Measurements from ENCODE around the gene CARS1. TPM values are rescaled to one million over a fixed set of nuclear protein-coding genes. Genes with fewer than 3 reads are reported as not detected.

The CARS1 gene
- total and polyA plus RNA-seq, 2 of the 8 experiments (the other 6 are each of a cell fraction or from before 2014, with no cell fraction given), result 44.1 to 100 TPM

- 2% methylated on average over 33 of the region's 79 CpGs; no CpG with 5 or more reads in 1 of the 2 experiments for WGBS, 2 experiments (ENCODE audit: extremely low coverage in 1 of 2, insufficient coverage in 1 of 2, insufficient read length in 1 of 2, insufficient replicate concordance in 2 of 2, low coverage in 1 of 2, low lambda C conversion rate in 2 of 2, missing lambda C conversion rate in 1 of 2)
- H3K23me2 ChIP-seq (ENCODE audit: low read depth, low read length), result peaks cover 11% of the 10 kb centered on the region
- H3K79me2 ChIP-seq (ENCODE audit: control insufficient read depth in 1 of 2, insufficient read depth in 2 of 2, low read length in 2 of 2), result peaks cover 46 to 50% of the 10 kb centered on the region in 2 experiments
- no peak overlapping the region for H3K23ac ChIP-seq (ENCODE audit: insufficient read length)
- no peak for DNase-seq (ENCODE audit: low read depth in 1 of 2, low spot score in 2 of 2)
- peak overlapping the region; percentile 77 to 88 for H3K4me2 ChIP-seq (ENCODE audit: insufficient read depth in 1 of 2, low read depth in 2 of 2, low read length in 2 of 2)
- H4K20me1 ChIP-seq (replicated peaks in 1 of 2; ENCODE audit: control insufficient read depth in 1 of 2, insufficient read depth in 2 of 2, low read length in 2 of 2), result peaks cover 11 to 20% of the 10 kb centered on the region in 2 experiments
- no peak overlapping the region for H2BK20ac ChIP-seq (ENCODE audit: low read length)
- CTCF ChIA-PET (ENCODE audit: partially characterized antibody), result interaction anchor here (0.8 kb wide), 1 partner anchor 16 kb away, joined by 4 read pairs; no protein-coding TSS in a partner anchor
- H3K9me3 ChIP-seq (ENCODE audit: insufficient read depth in 2 of 2, low read depth in 1 of 2, low read length in 1 of 2), result no peaks in the 10 kb centered on the region
- H3K4me1 ChIP-seq (replicated peaks in 1 of 4; ENCODE audit: control insufficient read depth in 3 of 4, insufficient read depth in 4 of 4, low read length in 3 of 4), result peaks cover 6 to 18% (median 8%) of the 10 kb centered on the region in 4 experiments
- peak overlapping the region; percentile 90 for H3K27ac ChIP-seq (ENCODE audit: low read depth, low read length)
- no peak overlapping the region for H2BK15ac ChIP-seq (ENCODE audit: low read length)
- no peak overlapping the region for H3K14ac ChIP-seq (ENCODE audit: insufficient read length)
- H3K79me1 ChIP-seq (ENCODE audit: low read depth, low read length), result peaks cover 10% of the 10 kb centered on the region
- H2BK12ac ChIP-seq (ENCODE audit: low read depth, low read length), result no peak overlapping the region
- peak overlapping the region; percentile 76 to 89 (median 86) for H3K4me3 ChIP-seq (ENCODE audit: extremely low read depth in 1 of 4, insufficient read depth in 2 of 4, low read depth in 3 of 4, low read length in 4 of 4)
- peak overlapping the region; percentile 53 for H4K5ac ChIP-seq (ENCODE audit: insufficient read length, low read depth, low read length)
- no peak overlapping the region for H2BK120ac ChIP-seq (replicated peaks; ENCODE audit: low read depth, low read length)
- no peaks in the 10 kb centered on the region; a peak in 1 of 8 replicates for H3K36me3 ChIP-seq (ENCODE audit: control insufficient read depth in 2 of 4, insufficient read depth in 4 of 4, low read length in 3 of 4)
- H3K56ac ChIP-seq (replicated peaks; ENCODE audit: insufficient read length, low read depth, low read length), result no peak overlapping the region
- no peak overlapping the region for H2AK5ac ChIP-seq (ENCODE audit: low read depth, low read length)
- peak overlapping the region; percentile 81; the same call in 1 of the 2 replicates for H2BK5ac ChIP-seq (ENCODE audit: low read depth, low read length)
- H3K4ac ChIP-seq (replicated peaks; ENCODE audit: insufficient read length, low read depth, low read length), result no peak overlapping the region
- no peaks in the 10 kb centered on the region for H3K27me3 ChIP-seq (replicated peaks in 1 of 4; ENCODE audit: control insufficient read depth in 3 of 4, extremely low read depth in 1 of 4, insufficient read depth in 3 of 4, low read length in 3 of 4)
- peak overlapping the region; percentile 15; the same call in 1 of the 2 replicates for H3K18ac ChIP-seq (ENCODE audit: extremely low read depth, low read length)
- H3K9ac ChIP-seq (replicated peaks in 1 of 4; ENCODE audit: extremely low read depth in 1 of 4, low read depth in 3 of 4, low read length in 3 of 4), result peak overlapping the region; percentile 86 to 98 (median 93)
- peak overlapping the region; percentile 98; the same call in 1 of the 2 replicates for H4K8ac ChIP-seq (ENCODE audit: extremely low read depth, insufficient read depth, low read length)
- POLR2A ChIA-PET (ENCODE audit: partially characterized antibody), result interaction anchor here (0.6 to 4.0 kb wide), 24 partner anchors 8 to 432 kb away, joined by 3 to 28 read pairs (median 4); partner anchors contain the start of genes CARS1 and PHLDA2
- FAIRE-seq, result no peak
- no peak overlapping the region for H2AFZ ChIP-seq (ENCODE audit: low read length)
- H4K91ac ChIP-seq (replicated peaks; ENCODE audit: insufficient read length, low read length), result no peak overlapping the region
- TF ChIP-seq, protein P1, sequence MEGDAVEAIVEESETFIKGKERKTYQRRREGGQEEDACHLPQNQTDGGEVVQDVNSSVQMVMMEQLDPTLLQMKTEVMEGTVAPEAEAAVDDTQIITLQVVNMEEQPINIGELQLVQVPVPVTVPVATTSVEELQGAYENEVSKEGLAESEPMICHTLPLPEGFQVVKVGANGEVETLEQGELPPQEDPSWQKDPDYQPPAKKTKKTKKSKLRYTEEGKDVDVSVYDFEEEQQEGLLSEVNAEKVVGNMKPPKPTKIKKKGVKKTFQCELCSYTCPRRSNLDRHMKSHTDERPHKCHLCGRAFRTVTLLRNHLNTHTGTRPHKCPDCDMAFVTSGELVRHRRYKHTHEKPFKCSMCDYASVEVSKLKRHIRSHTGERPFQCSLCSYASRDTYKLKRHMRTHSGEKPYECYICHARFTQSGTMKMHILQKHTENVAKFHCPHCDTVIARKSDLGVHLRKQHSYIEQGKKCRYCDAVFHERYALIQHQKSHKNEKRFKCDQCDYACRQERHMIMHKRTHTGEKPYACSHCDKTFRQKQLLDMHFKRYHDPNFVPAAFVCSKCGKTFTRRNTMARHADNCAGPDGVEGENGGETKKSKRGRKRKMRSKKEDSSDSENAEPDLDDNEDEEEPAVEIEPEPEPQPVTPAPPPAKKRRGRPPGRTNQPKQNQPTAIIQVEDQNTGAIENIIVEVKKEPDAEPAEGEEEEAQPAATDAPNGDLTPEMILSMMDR (IDR thresholded peaks at IDR 0.05; ENCODE audit: control extremely low read depth in 1 of 3, insufficient read depth in 1 of 3, low read depth in 1 of 3, low read length in 3 of 3), result no peak
- TF ChIP-seq RBBP5 (IDR thresholded peaks at IDR 0.05; ENCODE audit: borderline replicate concordance, low read depth, low read length) (0 out of 2 replicates have a peak, but pooled peaks have one; percentile 52), EZH2 (IDR thresholded peaks at IDR 0.05; ENCODE audit: low read depth, low read length, severe bottlenecking) (no peak), KDM4A (IDR thresholded peaks at IDR 0.05; ENCODE audit: low read depth, low read length, severe bottlenecking) (no peak), HDAC2 (IDR thresholded peaks at IDR 0.05; ENCODE audit: borderline replicate concordance in 1 of 2, low read depth in 2 of 2, low read length in 2 of 2) (peak in 1 of 2 experiments; percentile 93; a peak in 1 of 4 replicates), SIN3A (conservative IDR thresholded peaks at IDR 0.05 in 1 of 2, IDR thresholded peaks at IDR 0.05 in 1 of 2; ENCODE audit: low read depth in 1 of 2, low read length in 2 of 2) (peak in 1 of 2 experiments; percentile 60; a peak in 1 of 4 replicates)
Measured at GRCh38 chr11:2991452-2992233, 65.6 kb downstream of the CARS1 start.
